GM12878 (cell line): Measurements from ENCODE around the gene DLG2. TPM values are rescaled to one million over a fixed set of nuclear protein-coding genes. Genes with fewer than 3 reads are reported as not detected.

Experiments used
- ATAC-seq: fragments of 200-7000 bp; cut with Tn5 transposase; 3 replicates; pipeline ENCODE4 v1.9.1; 2020; ENCODE audit warnings: mild to moderate bottlenecking, moderate library complexity
- BruUV-seq: library from RNA; stranded (reverse); fragments of 400-500 nt; replicated peaks from 2 replicates; lab custom pipeline; 2021; lab: Mats Ljungman, UMichigan
- CTCF ChIA-PET: fragments of 300-600 bp; sonication (Branson Sonifier 250); formaldehyde crosslinking; extraction: SDS; loops from one replicate; lab custom pipeline; 2021; ENCODE audit warnings: inconsistent platforms; lab: Yijun Ruan, JAX
- POLR2A ChIA-PET: fragments of 350-600 bp; formaldehyde crosslinking; extraction: SDS; loops from one replicate; lab custom pipeline; 2021; ENCODE audit warnings: inconsistent platforms; lab: Charles Lee
- RAD21 ChIA-PET: fragments of 300-600 bp; sonication (Branson Sonifier 250); formaldehyde crosslinking; loops from one replicate; lab custom pipeline; 2023; ENCODE audit warnings: antibody characterized with exemption; ENCODE audit not compliant: unreplicated experiment; lab: Charles Lee
- SMC1A ChIA-PET: fragments of 300-600 bp; sonication (Branson Sonifier 250); formaldehyde crosslinking; loops from one replicate; lab custom pipeline; 2023; ENCODE audit not compliant: unreplicated experiment, uncharacterized antibody; lab: Charles Lee
- DNase-seq: peaks from one replicate; pipeline ENCODE4 v3.0.0-alpha.2; 2011; ENCODE audit warnings: low read depth, low spot score
- FAIRE-seq: peaks from 3 replicates; lab custom pipeline; 2011; peaks lifted over from hg19 to GRCh38; lab: Jason Lieb, UNC
- H2AFZ ChIP-seq: 2 replicates; pipeline ENCODE4 v1.6.0; 2011; ENCODE audit warnings: low read depth, low read length, control low read depth; ENCODE audit not compliant: control insufficient read depth
- H3K27ac ChIP-seq: 2 replicates; pipeline ENCODE4 v1.5.1; 2011; ENCODE audit warnings: control low read depth; ENCODE audit not compliant: control insufficient read depth, insufficient read depth
- H3K27me3 ChIP-seq, 2 experiments: replicated peaks in 1 of 2; 2 replicates each; pipeline versions ENCODE4 v1.6.0 to v1.6.1; 2011; ENCODE audit warnings: low read length in 1 of 2; ENCODE audit not compliant: control insufficient read depth in 2 of 2, insufficient read depth in 2 of 2
- H3K36me3 ChIP-seq, 2 experiments: 2 replicates each; pipeline ENCODE4 v1.5.1; 2011; ENCODE audit warnings: low read length in 1 of 2; ENCODE audit not compliant: control insufficient read depth in 2 of 2, insufficient read depth in 2 of 2
- H3K4me1 ChIP-seq: 2 replicates; pipeline ENCODE4 v1.6.1; 2011; ENCODE audit warnings: mild to moderate bottlenecking, low read length, moderate library complexity, mixed read lengths; ENCODE audit not compliant: control insufficient read depth, insufficient read depth
- H3K4me2 ChIP-seq: 2 replicates; pipeline ENCODE4 v1.6.0; 2011; ENCODE audit warnings: control low read depth; ENCODE audit not compliant: control insufficient read depth, insufficient read depth
- H3K4me3 ChIP-seq: fragments of 200-600 bp; sonication (generic); 2 replicates; pipeline ENCODE4 v1.5.1; 2016
- H3K79me2 ChIP-seq: 2 replicates; pipeline ENCODE4 v1.6.0; 2011; ENCODE audit warnings: low read length; ENCODE audit not compliant: control insufficient read depth, insufficient read depth
- H3K9ac ChIP-seq: 2 replicates; pipeline ENCODE4 v1.8.0; 2011; ENCODE audit warnings: low read length, control low read depth, mixed read lengths; ENCODE audit not compliant: control insufficient read depth, insufficient read depth
- H3K9me3 ChIP-seq: replicated peaks from 3 replicates; pipeline ENCODE4 v1.5.1; 2011; ENCODE audit warnings: mild to moderate bottlenecking, low read length; ENCODE audit not compliant: control insufficient read depth, insufficient read depth
- H4K20me1 ChIP-seq: 2 replicates; pipeline ENCODE4 v1.6.0; 2011; ENCODE audit not compliant: control insufficient read depth, insufficient read depth
- BACH1 ChIP-seq: fragments of 450-650 bp; IDR thresholded peaks from 2 replicates; pipeline ENCODE4 v1.6.1; 2017; ENCODE audit warnings: mild to moderate bottlenecking, borderline replicate concordance
- PML ChIP-seq: IDR thresholded peaks from 2 replicates; pipeline ENCODE4 v1.6.1; 2012; ENCODE audit warnings: low read length, inconsistent platforms
- RAD51 ChIP-seq: fragments of 450-650 bp; IDR thresholded peaks from 2 replicates; pipeline ENCODE4 v1.6.1; 2016; ENCODE audit warnings: moderate library complexity, mild to moderate bottlenecking, inconsistent platforms
- YBX1 ChIP-seq: fragments of 450-650 bp; IDR thresholded peaks from 2 replicates; pipeline ENCODE4 v1.6.1; 2016; ENCODE audit warnings: antibody characterized with exemption
- WGBS: methylation state at CpG from one replicate; pipeline ENCODE4 v1.1.6; 2016; ENCODE audit warnings: low lambda C conversion rate; ENCODE audit not compliant: insufficient replicate concordance, insufficient coverage; ENCODE audit errors: missing lambda C conversion rate; 5-methylcytosine and 5-hydroxymethylcytosine counted together
- in situ Hi-C: fragments of 300-500 bp; cut with MboI; formaldehyde crosslinking; loops from 9 replicates; pipeline ENCODE4 v1.14.3; 2018; ENCODE audit warnings: mixed read lengths
- intact Hi-C: fragments of 100-400 bp; cut with micrococcal nuclease; formaldehyde crosslinking; loops from one replicate; pipeline ENCODE4 v1.14.2; 2022; ENCODE audit not compliant: unreplicated experiment
- polyA plus RNA-seq, 11 experiments: library from polyadenylated mRNA; depleted of rRNA in 4 of 11; unstranded in 6 of 11; stranded (reverse) in 5 of 11; fragments of >200 nt; fragmentation: Nextera tagmentation in 4 of 11; fragmentation: Illumina TruSeq in 1 of 11; extraction: Ambion mirVana in 4 of 11; extraction: Trizol in 1 of 11; gene quantifications; 1 replicate in 1 of 11; 2 replicates in 10 of 11; pipeline versions ENCODE4 v1.2.1 to v1.2.3, GENCODE V29; 2011 to 2016; ENCODE audit warnings: inconsistent platforms in 2 of 11, missing spikeins in 2 of 11, low read depth in 1 of 11
- total RNA-seq, 4 experiments: library from RNA; depleted of rRNA in 3 of 4; stranded (reverse); fragments of >200 nt in 3 of 4; fragmentation: Illumina TruSeq in 1 of 4; extraction: Trizol in 1 of 4; gene quantifications; 2 replicates each; pipeline versions ENCODE4 v1.2.1 to v1.2.3, GENCODE V29; 2013 to 2021
- TF ChIP-seq, protein P1 (sequence below): IDR thresholded peaks from 2 replicates; pipeline ENCODE4 v1.6.1; 2012; ENCODE audit warnings: low read depth, low read length, improper control_type of control experiment
- TF ChIP-seq, protein P2 (sequence below): IDR thresholded peaks from 2 replicates; pipeline ENCODE4 v1.6.1; 2012; ENCODE audit warnings: mild to moderate bottlenecking, low read depth, low read length
- TF ChIP-seq, protein P3 (sequence below): IDR thresholded peaks from 2 replicates; pipeline ENCODE4 v1.6.1; 2011; ENCODE audit warnings: borderline replicate concordance, low read depth, mild to moderate bottlenecking, moderate library complexity, mixed read lengths, low read length; ENCODE audit not compliant: insufficient read depth; ENCODE audit errors: extremely low read length

DLG2 gene
- total and polyA plus RNA-seq, 10 of the 15 experiments (the other 5 are each of a cell fraction or from before 2014, with no cell fraction given): 0.09 to 0.98 (median 0.35) TPM

DNA sequence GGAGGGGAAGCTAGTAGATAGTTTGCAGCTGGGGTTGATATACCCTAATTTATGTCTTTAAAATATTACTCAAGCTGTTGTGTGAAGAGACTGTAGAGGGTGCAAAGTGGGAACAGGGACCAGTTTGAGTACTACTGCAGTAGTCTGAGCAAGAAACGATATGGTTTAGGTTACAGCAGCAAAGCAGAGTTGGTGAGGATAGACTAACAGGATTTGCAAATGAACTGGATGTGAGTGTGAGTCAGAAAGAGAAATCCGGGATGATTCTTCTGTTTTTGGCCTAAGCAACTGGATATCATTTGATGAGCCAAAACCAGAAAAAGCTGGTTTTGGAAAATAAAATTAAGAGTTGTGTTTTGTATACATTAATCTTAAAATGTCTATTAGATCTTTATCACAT lies 1591.5 kb downstream of the DLG2 start:
- H3K36me3 ChIP-seq: no peaks in the 10 kb centered on the region
- ATAC-seq (no peak), FAIRE-seq (no peak), DNase-seq (no peak)
- no peaks in the 10 kb centered on the region for H3K27me3 ChIP-seq
- no peaks in the 10 kb centered on the region for H3K9me3 ChIP-seq
- H4K20me1 ChIP-seq: no peaks in the 10 kb centered on the region
- TF ChIP-seq YBX1: no peak
- TF ChIP-seq, protein P1, sequence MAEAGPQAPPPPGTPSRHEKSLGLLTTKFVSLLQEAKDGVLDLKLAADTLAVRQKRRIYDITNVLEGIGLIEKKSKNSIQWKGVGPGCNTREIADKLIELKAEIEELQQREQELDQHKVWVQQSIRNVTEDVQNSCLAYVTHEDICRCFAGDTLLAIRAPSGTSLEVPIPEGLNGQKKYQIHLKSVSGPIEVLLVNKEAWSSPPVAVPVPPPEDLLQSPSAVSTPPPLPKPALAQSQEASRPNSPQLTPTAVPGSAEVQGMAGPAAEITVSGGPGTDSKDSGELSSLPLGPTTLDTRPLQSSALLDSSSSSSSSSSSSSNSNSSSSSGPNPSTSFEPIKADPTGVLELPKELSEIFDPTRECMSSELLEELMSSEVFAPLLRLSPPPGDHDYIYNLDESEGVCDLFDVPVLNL: no peak
- TF ChIP-seq RAD51: no peak
- TF ChIP-seq BACH1: no peak
- TF ChIP-seq, protein P2, sequence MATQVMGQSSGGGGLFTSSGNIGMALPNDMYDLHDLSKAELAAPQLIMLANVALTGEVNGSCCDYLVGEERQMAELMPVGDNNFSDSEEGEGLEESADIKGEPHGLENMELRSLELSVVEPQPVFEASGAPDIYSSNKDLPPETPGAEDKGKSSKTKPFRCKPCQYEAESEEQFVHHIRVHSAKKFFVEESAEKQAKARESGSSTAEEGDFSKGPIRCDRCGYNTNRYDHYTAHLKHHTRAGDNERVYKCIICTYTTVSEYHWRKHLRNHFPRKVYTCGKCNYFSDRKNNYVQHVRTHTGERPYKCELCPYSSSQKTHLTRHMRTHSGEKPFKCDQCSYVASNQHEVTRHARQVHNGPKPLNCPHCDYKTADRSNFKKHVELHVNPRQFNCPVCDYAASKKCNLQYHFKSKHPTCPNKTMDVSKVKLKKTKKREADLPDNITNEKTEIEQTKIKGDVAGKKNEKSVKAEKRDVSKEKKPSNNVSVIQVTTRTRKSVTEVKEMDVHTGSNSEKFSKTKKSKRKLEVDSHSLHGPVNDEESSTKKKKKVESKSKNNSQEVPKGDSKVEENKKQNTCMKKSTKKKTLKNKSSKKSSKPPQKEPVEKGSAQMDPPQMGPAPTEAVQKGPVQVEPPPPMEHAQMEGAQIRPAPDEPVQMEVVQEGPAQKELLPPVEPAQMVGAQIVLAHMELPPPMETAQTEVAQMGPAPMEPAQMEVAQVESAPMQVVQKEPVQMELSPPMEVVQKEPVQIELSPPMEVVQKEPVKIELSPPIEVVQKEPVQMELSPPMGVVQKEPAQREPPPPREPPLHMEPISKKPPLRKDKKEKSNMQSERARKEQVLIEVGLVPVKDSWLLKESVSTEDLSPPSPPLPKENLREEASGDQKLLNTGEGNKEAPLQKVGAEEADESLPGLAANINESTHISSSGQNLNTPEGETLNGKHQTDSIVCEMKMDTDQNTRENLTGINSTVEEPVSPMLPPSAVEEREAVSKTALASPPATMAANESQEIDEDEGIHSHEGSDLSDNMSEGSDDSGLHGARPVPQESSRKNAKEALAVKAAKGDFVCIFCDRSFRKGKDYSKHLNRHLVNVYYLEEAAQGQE: no peak
- TF ChIP-seq, protein P3, sequence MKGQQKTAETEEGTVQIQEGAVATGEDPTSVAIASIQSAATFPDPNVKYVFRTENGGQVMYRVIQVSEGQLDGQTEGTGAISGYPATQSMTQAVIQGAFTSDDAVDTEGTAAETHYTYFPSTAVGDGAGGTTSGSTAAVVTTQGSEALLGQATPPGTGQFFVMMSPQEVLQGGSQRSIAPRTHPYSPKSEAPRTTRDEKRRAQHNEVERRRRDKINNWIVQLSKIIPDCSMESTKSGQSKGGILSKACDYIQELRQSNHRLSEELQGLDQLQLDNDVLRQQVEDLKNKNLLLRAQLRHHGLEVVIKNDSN: no peak
- TF ChIP-seq PML: no peak
- no peak overlapping the region for H3K4me2 ChIP-seq
- POLR2A ChIA-PET: no interaction called here
- no peaks in the 10 kb centered on the region for H3K4me1 ChIP-seq
- SMC1A ChIA-PET: no interaction called here
- H3K79me2 ChIP-seq: no peaks in the 10 kb centered on the region
- BruUV-seq: no TSS peak
- CTCF ChIA-PET: no interaction called here
- RAD21 ChIA-PET: no interaction called here
- intact Hi-C loops: no loop called here
- H3K4me3 ChIP-seq: no peak overlapping the region
- H2AFZ ChIP-seq: no peak overlapping the region
- 13% methylated on average over 2 of the region's 2 CpGs for WGBS
- H3K27ac ChIP-seq: no peak overlapping the region
- in situ Hi-C loops: no loop called here
- no peak overlapping the region for H3K9ac ChIP-seq
